ENCODE results near the gene ZNF134. TPM values are rescaled to one million over a fixed set of nuclear protein-coding genes. Genes with fewer than 3 reads are reported as not detected.

ZNF134 gene
- total and polyA plus RNA-seq, 2 experiments from 2014 or later, result 14.6 to 79.6 TPM

GRCh38 chr19:57668635-57669034 is 54.6 kb downstream of the ZNF134 start, which contains the start of gene ZSCAN4:
TSS of gene ZSCAN4 (plus strand) at chr19:57668935. CDS start at chr19:57676146, 7,211 bp downstream.
- Histone ChIP-seq H2AFZ (no peak within 1 kb of the TSS), H3K4me3 (no peak within 1 kb of the TSS), H3K9me2 (ENCODE audit: insufficient read depth) (no peaks in the 10 kb centered on the region), H3K4me1 (ENCODE audit: insufficient read depth) (peaks cover 16% of the 10 kb centered on the region; the same call in 1 of the 2 replicates), H3F3A (replicated peaks; ENCODE audit: low read depth) (peaks cover 11% of the 10 kb centered on the region; the same call in 1 of the 2 replicates), H3K79me2 (replicated peaks; ENCODE audit: insufficient read depth) (no peaks in the 10 kb centered on the region), H3K27me3 (ENCODE audit: insufficient read depth) (peaks cover 12% of the 10 kb centered on the region), H4K20me1 (replicated peaks; ENCODE audit: insufficient read depth) (no peaks in the 10 kb centered on the region), H3K27ac (ENCODE audit: low read depth) (no peak within 1 kb of the TSS), H3K36me3 (ENCODE audit: insufficient read depth) (no peaks in the 10 kb centered on the region), H3K4me2 (no peak within 1 kb of the TSS)
- Mint-ChIP-seq H3K4me1 (peaks cover 13% of the 10 kb centered on the region; the same call in 2 of the 3 replicates), H3K27me3 (ENCODE audit: insufficient read depth, low read depth, poor library complexity) (peaks cover 13% of the 10 kb centered on the region), H3K27ac (no peak within 1 kb of the TSS), H3K4me3 (no peak within 1 kb of the TSS), H3K9me3 (no peaks in the 10 kb centered on the region), H3K36me3 (ENCODE audit: low read depth) (no peaks in the 10 kb centered on the region)
- no peak for TF ChIP-seq ZNF331 (CRISPR knock-in tag; IDR thresholded peaks at IDR 0.05; ENCODE audit: low read depth)
- no peak for TF ChIP-seq ZNF462 (CRISPR knock-in tag; IDR thresholded peaks at IDR 0.05)
- DNase-seq (ENCODE audit: low spot score) (no peak), ATAC-seq (no peak)

GRCh38 chr19:57671124-57671895 is 57.3 kb downstream of the ZNF134 start:
- H3K27me3 ChIP-seq (ENCODE audit: insufficient read depth), result peaks cover 12% of the 10 kb centered on the region; the same call in 1 of the 2 replicates
- H3K27ac ChIP-seq (ENCODE audit: low read depth), result no peak overlapping the region
- Mint-ChIP-seq H3K9me3 (no peaks in the 10 kb centered on the region), H3K27ac (no peak overlapping the region), H3K4me1 (peaks cover 8% of the 10 kb centered on the region; the same call in 2 of the 3 replicates), H3K4me3 (no peak overlapping the region), H3K27me3 (ENCODE audit: insufficient read depth, low read depth, poor library complexity) (peaks cover 3% of the 10 kb centered on the region), H3K36me3 (ENCODE audit: low read depth) (no peaks in the 10 kb centered on the region)
- H3K36me3 ChIP-seq (ENCODE audit: insufficient read depth), result no peaks in the 10 kb centered on the region
- DNase-seq (ENCODE audit: low spot score), result no peak
- no peaks in the 10 kb centered on the region for H3K9me2 ChIP-seq (ENCODE audit: insufficient read depth)
- no peaks in the 10 kb centered on the region for H3F3A ChIP-seq (replicated peaks; ENCODE audit: low read depth)
- H3K79me2 ChIP-seq (replicated peaks; ENCODE audit: insufficient read depth), result no peaks in the 10 kb centered on the region
- no peaks in the 10 kb centered on the region for H4K20me1 ChIP-seq (replicated peaks; ENCODE audit: insufficient read depth)
- H3K4me3 ChIP-seq, result no peak overlapping the region
- no peak overlapping the region for H3K4me2 ChIP-seq
- 0 out of 2 replicates have a peak, but pooled peaks cover 7% of the 10 kb centered on the region for H3K4me1 ChIP-seq (ENCODE audit: insufficient read depth)
- no peak for ATAC-seq
- no peak overlapping the region for H2AFZ ChIP-seq
- TF ChIP-seq REST (IDR thresholded peaks at IDR 0.05; ENCODE audit: unreplicated experiment), result no peak
- TF ChIP-seq CTCF (conservative IDR thresholded peaks at IDR 0.05; ENCODE audit: low read depth in 2 of 2), result no peak
- TF ChIP-seq POLR2AphosphoS5 (IDR thresholded peaks at IDR 0.05; ENCODE audit: low read depth), result no peak
- TF ChIP-seq EZH2phosphoT487 (IDR thresholded peaks at IDR 0.05; ENCODE audit: unreplicated experiment), result no peak
